ENCODE measurements around the gene TEX9.

DNA sequence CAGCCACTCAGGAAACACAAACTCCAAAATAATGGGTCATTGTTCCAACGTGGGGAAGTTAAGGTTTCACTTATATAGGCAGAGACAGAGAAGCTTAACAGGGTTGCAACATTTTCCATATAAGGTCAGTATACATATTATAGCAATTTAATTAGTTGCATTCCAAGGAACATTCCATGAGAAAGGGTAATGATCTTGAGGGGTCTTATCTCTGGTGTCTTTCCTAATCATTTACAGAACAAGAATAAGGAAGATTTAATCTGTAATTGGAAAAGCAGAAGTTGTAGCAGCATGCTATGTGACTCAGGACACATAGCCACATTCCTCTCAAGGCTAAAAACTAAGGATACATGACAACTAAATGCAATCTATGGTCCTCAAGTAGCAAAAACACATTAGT lies 94.8 kb downstream of the TEX9 start:
- TF ChIP-seq, protein P1, sequence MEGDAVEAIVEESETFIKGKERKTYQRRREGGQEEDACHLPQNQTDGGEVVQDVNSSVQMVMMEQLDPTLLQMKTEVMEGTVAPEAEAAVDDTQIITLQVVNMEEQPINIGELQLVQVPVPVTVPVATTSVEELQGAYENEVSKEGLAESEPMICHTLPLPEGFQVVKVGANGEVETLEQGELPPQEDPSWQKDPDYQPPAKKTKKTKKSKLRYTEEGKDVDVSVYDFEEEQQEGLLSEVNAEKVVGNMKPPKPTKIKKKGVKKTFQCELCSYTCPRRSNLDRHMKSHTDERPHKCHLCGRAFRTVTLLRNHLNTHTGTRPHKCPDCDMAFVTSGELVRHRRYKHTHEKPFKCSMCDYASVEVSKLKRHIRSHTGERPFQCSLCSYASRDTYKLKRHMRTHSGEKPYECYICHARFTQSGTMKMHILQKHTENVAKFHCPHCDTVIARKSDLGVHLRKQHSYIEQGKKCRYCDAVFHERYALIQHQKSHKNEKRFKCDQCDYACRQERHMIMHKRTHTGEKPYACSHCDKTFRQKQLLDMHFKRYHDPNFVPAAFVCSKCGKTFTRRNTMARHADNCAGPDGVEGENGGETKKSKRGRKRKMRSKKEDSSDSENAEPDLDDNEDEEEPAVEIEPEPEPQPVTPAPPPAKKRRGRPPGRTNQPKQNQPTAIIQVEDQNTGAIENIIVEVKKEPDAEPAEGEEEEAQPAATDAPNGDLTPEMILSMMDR (conservative IDR thresholded peaks at IDR 0.05 in 1 of 2, IDR thresholded peaks at IDR 0.05 in 1 of 2; ENCODE audit: low read depth in 1 of 2, low read length in 2 of 2), result no peak
- no peak for TF ChIP-seq EZH2 (IDR thresholded peaks at IDR 0.05; ENCODE audit: low read length, missing control alignments)
